Measurements from ENCODE around the gene GRM2. TPM values are rescaled to one million over a fixed set of nuclear protein-coding genes. Genes with fewer than 3 reads are reported as not detected.

GRM2 gene
- total RNA-seq, 2 experiments from 2014 or later, result 1.1 to 1.7 TPM

- Mint-ChIP-seq H3K27me3 (ENCODE audit: low read depth) (no peaks in the 10 kb centered on the region), H3K4me1 (ENCODE audit: low read depth) (peaks cover 84% of the 10 kb centered on the region), H3K36me3 (ENCODE audit: low read depth) (peaks cover 47% of the 10 kb centered on the region), H3K27ac (peak overlapping the region; percentile 76), H3K9me3 (ENCODE audit: insufficient read depth) (no peaks in the 10 kb centered on the region), H3K4me3 (peak overlapping the region; percentile 51)
- CTCF ChIA-PET, result interaction anchor here (1.0 to 11.0 kb wide), 7 partner anchors 9 to 284 kb away, joined by 3 to 238 read pairs (median 10); partner anchors contain the start of gene DCAF1
- POLR2A ChIA-PET, result interaction anchor here (1.1 to 2.4 kb wide), 3 partner anchors 8 to 287 kb away, joined by 4 to 28 read pairs (median 11); partner anchors contain the start of gene DCAF1
- ATAC-seq (no peak), DNase-seq (no peak)
Observed at GRCh38 chr3:51673181-51673801, 33.6 kb upstream of the GRM2 start.

DNA sequence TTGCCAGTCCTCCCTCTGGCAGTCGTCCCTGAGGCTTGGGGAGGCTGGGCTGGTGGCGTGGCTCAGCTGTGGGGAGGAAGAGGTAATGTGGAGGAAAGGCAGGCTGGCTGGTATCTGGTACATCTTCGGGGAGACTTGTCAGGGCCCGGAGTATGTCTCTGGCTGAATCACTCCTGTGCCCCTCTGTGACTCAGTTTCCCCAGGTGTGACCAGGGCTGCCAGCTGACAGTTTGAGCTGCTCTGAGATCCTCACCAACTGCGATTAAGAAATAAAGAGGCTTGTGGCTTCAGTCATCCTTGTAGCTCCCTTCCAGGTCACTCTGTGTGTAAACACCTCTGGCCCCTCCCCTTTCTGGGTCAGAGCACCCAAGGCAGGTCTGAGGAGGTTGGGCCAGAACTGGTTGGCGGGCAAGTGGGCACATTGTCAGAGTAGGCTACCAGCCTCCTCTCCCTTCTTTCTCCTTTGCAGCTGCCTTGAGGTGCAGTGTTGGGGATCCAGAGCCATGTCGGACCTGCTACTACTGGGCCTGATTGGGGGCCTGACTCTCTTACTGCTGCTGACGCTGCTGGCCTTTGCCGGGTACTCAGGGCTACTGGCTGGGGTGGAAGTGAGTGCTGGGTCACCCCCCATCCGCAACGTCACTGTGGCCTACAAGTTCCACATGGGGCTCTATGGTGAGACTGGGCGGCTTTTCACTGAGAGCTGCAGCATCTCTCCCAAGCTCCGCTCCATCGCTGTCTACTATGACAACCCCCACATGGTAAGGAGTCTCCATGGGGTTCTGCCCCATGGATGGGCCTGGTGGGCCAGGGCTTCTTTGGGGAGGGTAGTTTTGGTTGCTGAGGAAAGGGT lies 32.8 kb upstream of the GRM2 start:
- Mint-ChIP-seq H3K4me1 (ENCODE audit: low read depth) (peaks cover 85% of the 10 kb centered on the region), H3K4me3 (peak overlapping the region; percentile 51), H3K36me3 (ENCODE audit: low read depth) (peaks cover 50% of the 10 kb centered on the region), H3K9me3 (ENCODE audit: insufficient read depth) (no peaks in the 10 kb centered on the region), H3K27ac (peak overlapping the region; percentile 76), H3K27me3 (ENCODE audit: low read depth) (no peaks in the 10 kb centered on the region)
- DNase-seq (no peak), ATAC-seq (no peak)
- ChIA-PET CTCF (interaction anchor here (0.9 to 11.0 kb wide), 5 partner anchors 8 to 285 kb away, joined by 3 to 238 read pairs (median 14); partner anchors contain the start of gene DCAF1), POLR2A (interaction anchor here (1.1 to 2.4 kb wide), 4 partner anchors 8 to 288 kb away, joined by 4 to 28 read pairs (median 9); partner anchors contain the start of gene DCAF1)

- no peaks in the 10 kb centered on the region for H3K9me3 Mint-ChIP-seq (ENCODE audit: insufficient read depth)
- peak overlapping the region; percentile 34 for H3K4me3 Mint-ChIP-seq
- DNase-seq (no peak), ATAC-seq (no peak)
- H3K4me1 Mint-ChIP-seq (ENCODE audit: low read depth), result peaks cover 83% of the 10 kb centered on the region
- ChIA-PET POLR2A (interaction anchor here (1.2 to 1.7 kb wide), 2 partner anchors 11 to 109 kb away, joined by 3 to 7 read pairs; no protein-coding TSS in a partner anchor), CTCF (interaction anchor here (0.9 to 11.0 kb wide), 6 partner anchors 7 to 289 kb away, joined by 3 to 238 read pairs (median 6); partner anchors contain the start of gene DCAF1)
- H3K27ac Mint-ChIP-seq, result peak overlapping the region; percentile 74
- no peaks in the 10 kb centered on the region for H3K27me3 Mint-ChIP-seq (ENCODE audit: low read depth)
- peaks cover 57% of the 10 kb centered on the region for H3K36me3 Mint-ChIP-seq (ENCODE audit: low read depth)
Observed at GRCh38 chr3:51675201-51675611, 31.7 kb upstream of the GRM2 start.

DNA sequence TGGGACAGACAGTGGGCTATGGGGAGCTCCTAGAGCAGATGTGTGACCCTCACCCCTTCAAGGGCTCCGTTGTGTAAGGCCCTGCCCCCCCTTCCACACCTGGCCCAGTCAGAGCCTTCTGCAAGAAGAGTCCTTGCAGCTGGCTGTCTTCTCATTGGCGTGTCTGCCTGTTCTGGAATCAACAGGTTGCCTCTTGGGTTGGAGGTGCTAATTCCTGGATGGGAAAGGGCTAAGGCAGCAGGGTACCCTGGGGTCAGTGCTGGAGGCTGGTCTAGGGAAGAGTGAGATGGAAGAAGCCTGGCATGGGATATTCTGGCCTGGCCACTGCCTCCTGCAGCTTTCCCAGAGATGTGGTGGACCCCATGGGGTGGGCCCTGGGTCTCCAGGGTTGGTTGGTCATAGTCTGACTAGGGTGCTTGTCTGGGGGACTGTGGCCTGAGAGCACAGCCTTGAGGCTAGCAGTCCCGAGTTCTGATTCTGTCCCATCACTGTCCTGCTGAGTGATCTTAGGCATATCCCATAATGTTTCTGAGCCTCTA lies 30.7 kb upstream of the GRM2 start:
- CTCF ChIA-PET, result interaction anchor here (1.1 to 11.0 kb wide), 4 partner anchors 10 to 290 kb away, joined by 3 to 238 read pairs (median 6); partner anchors contain the start of gene DCAF1
- ATAC-seq, result no peak
- Mint-ChIP-seq H3K4me1 (ENCODE audit: low read depth) (peaks cover 87% of the 10 kb centered on the region), H3K27me3 (ENCODE audit: low read depth) (no peaks in the 10 kb centered on the region), H3K4me3 (no peak overlapping the region), H3K9me3 (ENCODE audit: insufficient read depth) (no peaks in the 10 kb centered on the region), H3K36me3 (ENCODE audit: low read depth) (peaks cover 62% of the 10 kb centered on the region), H3K27ac (peak overlapping the region; percentile 74)
- no peak for DNase-seq
- POLR2A ChIA-PET, result interaction anchor here (1.7 kb wide), 1 partner anchor 10 kb away, joined by 7 read pairs; no protein-coding TSS in a partner anchor

DNA sequence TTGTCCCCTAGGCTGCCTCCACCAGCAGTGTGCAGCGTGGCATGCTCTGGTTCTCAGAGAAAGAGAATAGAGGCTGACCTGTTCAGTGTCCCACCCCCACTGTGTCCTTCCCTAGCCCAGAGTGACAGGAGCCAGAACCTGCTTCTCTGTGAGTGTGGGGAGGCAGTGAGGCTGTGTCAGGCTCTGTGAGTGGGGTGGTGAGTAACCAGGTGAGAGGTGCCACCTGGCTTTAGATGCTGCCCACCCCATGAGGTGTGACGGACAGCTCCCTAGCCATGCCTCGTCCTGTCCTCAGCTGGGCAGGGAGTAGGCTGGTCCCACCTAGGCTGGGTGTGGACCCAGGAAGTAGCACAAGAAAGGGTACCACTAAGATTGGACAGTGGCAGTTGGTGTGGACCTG lies 29.5 kb upstream of the GRM2 start:
- peak overlapping the region; percentile 43 for H3K27ac Mint-ChIP-seq
- CTCF ChIA-PET, result no interaction called here
- no peaks in the 10 kb centered on the region for H3K9me3 Mint-ChIP-seq (ENCODE audit: insufficient read depth)
- peaks cover 66% of the 10 kb centered on the region for H3K36me3 Mint-ChIP-seq (ENCODE audit: low read depth)
- H3K27me3 Mint-ChIP-seq (ENCODE audit: low read depth), result no peaks in the 10 kb centered on the region
- ATAC-seq (no peak), DNase-seq (no peak)
- no peak overlapping the region for H3K4me3 Mint-ChIP-seq
- peaks cover 93% of the 10 kb centered on the region for H3K4me1 Mint-ChIP-seq (ENCODE audit: low read depth)
- POLR2A ChIA-PET, result no interaction called here

- Mint-ChIP-seq H3K27ac (peak overlapping the region; percentile 76), H3K9me3 (ENCODE audit: insufficient read depth) (no peaks in the 10 kb centered on the region), H3K27me3 (ENCODE audit: low read depth) (no peaks in the 10 kb centered on the region), H3K4me3 (no peak overlapping the region), H3K4me1 (ENCODE audit: low read depth) (peaks cover 94% of the 10 kb centered on the region), H3K36me3 (ENCODE audit: low read depth) (peaks cover 66% of the 10 kb centered on the region)
- DNase-seq, result no peak
- POLR2A ChIA-PET, result interaction anchor here (4.7 kb wide), 1 partner anchor 177 kb away, joined by 39 read pairs; the partner anchor contains the start of gene DCAF1
- ATAC-seq, result no peak
- CTCF ChIA-PET, result interaction anchor here (0.7 kb wide), 1 partner anchor 176 kb away, joined by 3 read pairs; no protein-coding TSS in a partner anchor
Observed at GRCh38 chr3:51678186-51678585, 28.7 kb upstream of the GRM2 start.

DNA sequence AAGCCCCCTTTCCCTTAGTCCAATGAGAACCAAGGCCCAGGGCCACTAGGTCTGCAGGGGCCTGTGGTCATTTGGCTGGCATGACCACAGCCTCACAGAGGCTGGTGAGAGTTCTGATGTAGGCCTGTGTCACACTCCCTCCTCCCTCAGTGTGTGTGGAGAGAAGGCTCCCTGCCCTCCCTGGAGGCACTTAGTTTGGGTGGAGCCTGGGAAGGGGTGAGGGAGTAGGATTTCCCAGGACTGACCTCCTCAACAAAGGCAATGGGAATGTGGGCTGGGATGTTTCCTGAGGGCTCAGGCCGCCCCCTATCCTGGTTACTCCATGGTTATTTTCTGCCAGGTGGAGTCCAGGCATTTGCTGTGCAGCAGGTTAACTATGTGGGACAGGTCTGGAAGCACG lies 28.2 kb upstream of the GRM2 start:
- H3K27ac Mint-ChIP-seq, result peak overlapping the region; percentile 76
- DNase-seq (no peak), ATAC-seq (no peak)
- H3K4me3 Mint-ChIP-seq, result no peak overlapping the region
- H3K4me1 Mint-ChIP-seq (ENCODE audit: low read depth), result peaks cover 94% of the 10 kb centered on the region
- peaks cover 64% of the 10 kb centered on the region for H3K36me3 Mint-ChIP-seq (ENCODE audit: low read depth)
- no peaks in the 10 kb centered on the region for H3K27me3 Mint-ChIP-seq (ENCODE audit: low read depth)
- no peaks in the 10 kb centered on the region for H3K9me3 Mint-ChIP-seq (ENCODE audit: insufficient read depth)
- POLR2A ChIA-PET, result interaction anchor here (4.7 kb wide), 1 partner anchor 178 kb away, joined by 39 read pairs; the partner anchor contains the start of gene DCAF1
- CTCF ChIA-PET, result interaction anchor here (0.7 to 5.2 kb wide), 2 partner anchors 35 to 177 kb away, joined by 3 to 92 read pairs; no protein-coding TSS in a partner anchor

DNA sequence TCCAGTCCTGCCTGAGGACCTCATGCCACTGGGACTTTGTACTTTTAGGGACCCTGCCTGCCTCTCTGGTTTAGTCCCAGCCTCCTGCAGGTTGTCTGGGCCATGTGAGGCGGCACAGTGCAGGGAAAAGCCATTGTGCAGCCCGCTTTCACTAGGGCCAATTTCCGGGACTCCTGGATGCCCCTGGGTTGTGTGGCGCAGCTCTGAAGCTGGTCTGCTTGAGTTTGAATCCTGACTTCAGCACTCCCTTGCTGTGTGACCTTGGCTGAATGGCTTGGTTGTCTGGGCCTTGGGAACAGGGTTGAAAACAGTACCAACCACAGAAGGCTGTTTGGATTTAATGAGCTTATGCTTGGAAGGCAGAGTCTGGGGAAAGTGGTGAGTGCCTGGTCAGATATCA lies 27.6 kb upstream of the GRM2 start:
- Mint-ChIP-seq H3K27me3 (ENCODE audit: low read depth) (no peaks in the 10 kb centered on the region), H3K4me3 (no peak overlapping the region), H3K36me3 (ENCODE audit: low read depth) (peaks cover 63% of the 10 kb centered on the region), H3K9me3 (ENCODE audit: insufficient read depth) (no peaks in the 10 kb centered on the region), H3K27ac (peak overlapping the region; percentile 81), H3K4me1 (ENCODE audit: low read depth) (peaks cover 94% of the 10 kb centered on the region)
- DNase-seq (no peak), ATAC-seq (no peak)
- ChIA-PET CTCF (interaction anchor here (5.2 to 6.1 kb wide), 3 partner anchors 8 to 178 kb away, joined by 92 to 206 read pairs (median 179); partner anchors contain the start of genes DCAF1 and TEX264), POLR2A (interaction anchor here (4.7 kb wide), 1 partner anchor 179 kb away, joined by 39 read pairs; the partner anchor contains the start of gene DCAF1)

DNA sequence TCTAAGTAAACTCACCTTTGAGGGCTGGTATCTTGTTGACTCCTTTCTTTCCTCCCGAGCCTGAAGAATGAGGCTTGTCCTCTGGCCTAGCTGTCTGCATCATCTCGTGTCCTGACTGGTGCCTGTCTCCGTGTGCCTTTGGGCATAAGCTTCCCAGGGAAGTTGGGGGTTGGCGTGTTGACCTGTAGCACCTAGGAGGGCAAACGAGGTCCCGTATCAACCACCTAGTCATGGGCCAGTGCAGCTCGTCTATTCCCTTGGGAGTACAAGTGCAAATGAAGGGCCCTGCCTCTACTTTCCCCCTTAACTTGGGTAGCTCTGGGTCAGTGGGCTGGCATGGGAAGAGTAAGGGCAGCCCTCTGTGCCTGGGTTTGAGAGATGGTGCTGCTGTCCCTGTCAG lies 27.1 kb upstream of the GRM2 start:
- Mint-ChIP-seq H3K4me3 (no peak overlapping the region), H3K4me1 (ENCODE audit: low read depth) (peaks cover 94% of the 10 kb centered on the region), H3K9me3 (ENCODE audit: insufficient read depth) (no peaks in the 10 kb centered on the region), H3K27ac (peak overlapping the region; percentile 81), H3K27me3 (ENCODE audit: low read depth) (no peaks in the 10 kb centered on the region), H3K36me3 (ENCODE audit: low read depth) (peaks cover 63% of the 10 kb centered on the region)
- ChIA-PET POLR2A (interaction anchor here (4.7 kb wide), 1 partner anchor 179 kb away, joined by 39 read pairs; the partner anchor contains the start of gene DCAF1), CTCF (interaction anchor here (5.2 to 6.1 kb wide), 3 partner anchors 9 to 178 kb away, joined by 92 to 206 read pairs (median 179); partner anchors contain the start of genes DCAF1 and TEX264)
- ATAC-seq, result no peak
- no peak for DNase-seq

DNA sequence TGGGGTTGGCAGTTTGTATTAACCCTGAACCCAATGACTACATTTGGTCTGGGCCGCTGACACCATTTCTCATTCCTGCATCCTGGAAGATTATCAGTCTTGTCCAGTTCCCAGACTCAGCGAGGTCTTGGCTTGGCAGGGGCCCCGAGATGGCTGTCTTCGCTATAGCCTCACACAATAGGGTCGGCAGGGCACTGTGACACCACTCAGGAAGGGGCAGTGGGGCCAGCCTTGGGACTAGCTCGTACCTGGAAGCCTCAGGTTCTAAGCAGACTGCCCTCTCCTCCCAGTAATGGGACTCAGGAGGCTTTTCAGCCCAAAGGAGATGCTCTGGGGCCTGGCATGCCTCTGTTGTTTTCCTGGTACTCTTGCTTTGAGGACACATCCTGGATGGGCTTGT lies 26.7 kb upstream of the GRM2 start:
- H3K4me3 Mint-ChIP-seq, result no peak overlapping the region
- peaks cover 94% of the 10 kb centered on the region for H3K4me1 Mint-ChIP-seq (ENCODE audit: low read depth)
- ChIA-PET POLR2A (interaction anchor here (2.7 to 4.7 kb wide), 2 partner anchors 8 to 179 kb away, joined by 28 to 39 read pairs; partner anchors contain the start of gene DCAF1), CTCF (interaction anchor here (1.8 to 6.1 kb wide), 8 partner anchors 9 to 291 kb away, joined by 7 to 206 read pairs (median 22); partner anchors contain the start of genes DCAF1 and TEX264)
- H3K27me3 Mint-ChIP-seq (ENCODE audit: low read depth), result no peaks in the 10 kb centered on the region
- peak overlapping the region; percentile 87 for H3K27ac Mint-ChIP-seq
- DNase-seq (no peak), ATAC-seq (no peak)
- H3K36me3 Mint-ChIP-seq (ENCODE audit: low read depth), result peaks cover 63% of the 10 kb centered on the region
- no peaks in the 10 kb centered on the region for H3K9me3 Mint-ChIP-seq (ENCODE audit: insufficient read depth)

All from activated CD8-positive, alpha-beta T cell treated with anti-CD3 and anti-CD28 coated beads, Interleukin-2, amount 10 ng/mL, durations not matched to agents 7 days and 5 days (primary cell).